Bronchial epithelial cell (primary cell): Measurements from ENCODE around the gene MED9. TPM values are rescaled to one million over a fixed set of nuclear protein-coding genes. Genes with fewer than 3 reads are reported as not detected.

Experiments
- DNase-seq: peaks from one replicate; pipeline ENCODE4 v3.0.0-alpha.2; 2010; ENCODE audit warnings: low read depth
- FAIRE-seq: peaks from 2 replicates; lab custom pipeline; 2011; peaks lifted over from hg19 to GRCh38; lab: Jason Lieb, UNC
- H3K27me3 ChIP-seq: 2 replicates; pipeline ENCODE4 v1.5.1; 2011; ENCODE audit warnings: low read length; ENCODE audit not compliant: control insufficient read depth, insufficient read depth
- H3K36me3 ChIP-seq: 2 replicates; pipeline ENCODE4 v1.5.1; 2011; ENCODE audit warnings: low read length; ENCODE audit not compliant: control insufficient read depth, insufficient read depth
- H3K4me3 ChIP-seq: 2 replicates; pipeline ENCODE4 v1.5.1; 2011; ENCODE audit warnings: mild to moderate bottlenecking, low read depth, low read length, control low read depth
- CTCF ChIP-seq: IDR thresholded peaks from 2 replicates; pipeline ENCODE4 v1.5.1; 2011; ENCODE audit warnings: mild to moderate bottlenecking, moderate library complexity, low read length, control low read depth, inconsistent platforms; ENCODE audit not compliant: insufficient read depth, severe bottlenecking
- total RNA-seq: library from RNA; depleted of rRNA; stranded (reverse); fragments of >200 nt; gene quantifications from 2 replicates; pipeline ENCODE4 v1.2.1, GENCODE V29; 2014

Gene MED9
- total RNA-seq, 1 donor from 2014 or later: 8.4 TPM

DNA sequence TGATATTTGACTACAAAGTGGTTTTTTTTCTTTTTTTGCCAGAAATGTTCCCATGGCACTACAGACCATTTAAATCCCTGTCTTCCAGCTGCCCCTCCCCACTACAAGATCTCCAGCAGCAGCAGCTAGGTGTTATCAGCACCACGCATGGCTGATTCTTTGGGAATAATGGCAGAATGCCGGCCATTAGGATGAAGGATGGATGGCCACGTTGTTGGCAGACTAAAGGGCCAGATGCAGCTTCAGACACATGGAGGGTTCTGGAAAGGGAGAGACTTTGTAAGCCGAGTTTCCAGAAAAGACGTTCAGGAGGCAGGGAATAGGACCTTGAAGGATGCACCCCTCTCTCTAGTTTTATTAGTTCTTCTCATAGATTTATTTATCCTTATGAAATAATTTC is 10.3 kb upstream of the MED9 start:
- no peak for TF ChIP-seq CTCF
- FAIRE-seq (no peak), DNase-seq (no peak)
- Histone ChIP-seq H3K27me3 (peaks cover 9% of the 10 kb centered on the region), H3K36me3 (no peaks in the 10 kb centered on the region), H3K4me3 (no peak overlapping the region)

GRCh38 chr17:17467016-17467415 is 9.8 kb upstream of the MED9 start:
- DNase-seq: no peak
- Histone ChIP-seq H3K27me3 (peaks cover 9% of the 10 kb centered on the region), H3K36me3 (no peaks in the 10 kb centered on the region), H3K4me3 (no peak overlapping the region)
- no peak for TF ChIP-seq CTCF
- no peak for FAIRE-seq

GRCh38 chr17:17467720-17468119 is 9.1 kb upstream of the MED9 start:
- FAIRE-seq (peak; percentile 83), DNase-seq (no peak)
- no peak overlapping the region for H3K4me3 ChIP-seq
- H3K36me3 ChIP-seq: no peaks in the 10 kb centered on the region
- peaks cover 9% of the 10 kb centered on the region for H3K27me3 ChIP-seq
- TF ChIP-seq CTCF: no peak

GRCh38 chr17:17468217-17469010 is 8.4 kb upstream of the MED9 start:
- H3K36me3 ChIP-seq: no peaks in the 10 kb centered on the region
- FAIRE-seq (no peak), DNase-seq (no peak)
- peaks cover 7% of the 10 kb centered on the region for H3K27me3 ChIP-seq
- H3K4me3 ChIP-seq: no peak overlapping the region
- no peak for TF ChIP-seq CTCF

- DNase-seq (no peak), FAIRE-seq (no peak)
- Histone ChIP-seq H3K27me3 (peaks cover 6% of the 10 kb centered on the region), H3K4me3 (no peak overlapping the region), H3K36me3 (no peaks in the 10 kb centered on the region)
- TF ChIP-seq CTCF: no peak
Observed at GRCh38 chr17:17469358-17469757, 7.4 kb upstream of the MED9 start.
